ENCODE measurements around the gene RUNX1. TPM values are rescaled to one million over a fixed set of nuclear protein-coding genes. Genes with fewer than 3 reads are reported as not detected.

Gene RUNX1
- total and polyA plus RNA-seq, 10 of the 15 experiments (the other 5 are each of a cell fraction or from before 2014, with no cell fraction given) = 0.90 to 15.2 (median 4.1) TPM

- TF ChIP-seq CUX1 (IDR thresholded peaks at IDR 0.05; ENCODE audit: insufficient replicate concordance, low read depth, low read length) = no peak
- 0 out of 2 replicates have a peak, but pooled peaks have one; percentile 5 for TF ChIP-seq ATF7 (IDR thresholded peaks at IDR 0.05; ENCODE audit: low read depth)
- TF ChIP-seq ZSCAN29 (IDR thresholded peaks at IDR 0.05) = no peak
- TF ChIP-seq IRF4 (IDR thresholded peaks at IDR 0.05; ENCODE audit: low read depth, low read length) = peak; percentile 41; the same call in 1 of the 2 replicates
- no peak for TF ChIP-seq ZBTB33 (IDR thresholded peaks at IDR 0.05)
- peak; percentile 83 for TF ChIP-seq CBFB (IDR thresholded peaks at IDR 0.05; ENCODE audit: low read depth)
- no peak for TF ChIP-seq TCF12 (IDR thresholded peaks at IDR 0.05; ENCODE audit: low read depth, low read length)
- TF ChIP-seq PAX8 (IDR thresholded peaks at IDR 0.05) = no peak
- TF ChIP-seq E2F8 (IDR thresholded peaks at IDR 0.05; ENCODE audit: low read depth, partially characterized antibody) = no peak
- no peak for TF ChIP-seq LARP7 (IDR thresholded peaks at IDR 0.05)
- no peak for TF ChIP-seq MTA3 (IDR thresholded peaks at IDR 0.05; ENCODE audit: borderline replicate concordance, low read length)
- TF ChIP-seq SKIL (IDR thresholded peaks at IDR 0.05; ENCODE audit: low read depth, poor library complexity, severe bottlenecking) = no peak
- 0 out of 2 replicates have a peak, but pooled peaks have one; percentile 0 for TF ChIP-seq IKZF1 (conservative IDR thresholded peaks at IDR 0.05)
These were observed 3.4 kb downstream of the RUNX1 start (continued) for GRCh38 chr21:35045542-35046262.

Data from GM12878 (cell line).